ENCODE measurements around the gene SLBP.

Gene SLBP

DNA sequence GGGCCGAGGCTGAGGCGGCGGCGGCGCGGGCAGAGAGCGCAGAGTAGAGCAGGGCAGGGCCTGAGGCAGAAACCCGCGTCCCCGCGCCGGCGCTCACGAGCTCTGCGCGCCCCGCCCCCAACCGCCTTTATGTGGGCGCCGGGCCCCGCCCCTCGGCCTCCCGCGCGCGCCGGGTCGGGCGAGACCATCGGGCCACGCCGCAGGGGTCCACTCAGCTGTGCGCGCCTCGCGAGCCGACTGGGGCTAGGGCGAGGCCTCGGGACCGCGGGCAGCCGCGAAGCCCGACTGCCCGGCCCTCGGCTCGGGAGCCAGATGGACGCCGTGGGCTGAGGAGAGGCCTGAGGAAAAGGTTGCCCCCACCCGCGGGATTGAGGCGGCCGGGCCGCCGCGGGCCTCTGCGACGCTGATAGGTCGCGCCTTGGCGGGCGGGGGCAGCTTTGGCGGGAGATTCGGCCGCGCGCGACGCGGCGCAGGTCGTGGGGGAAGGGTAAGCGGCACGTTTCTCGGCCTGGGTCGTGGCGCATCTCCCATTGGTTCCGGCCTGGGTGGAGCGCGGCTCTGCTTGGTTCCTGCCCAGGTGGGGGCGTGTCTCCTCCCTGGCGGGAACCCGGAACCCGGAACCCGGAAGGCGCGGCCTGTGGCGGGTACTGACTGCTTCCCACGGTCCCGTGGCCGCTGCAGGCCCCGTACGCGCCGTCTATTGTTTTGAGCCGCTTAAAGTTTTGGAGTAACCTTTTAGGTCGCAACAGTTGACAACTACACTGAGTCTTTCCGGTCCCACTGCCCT lies at the start of gene SLBP:
SLBP (minus strand) TSS at position 104 of the 787 bp plus-strand sequence. CDS start 131 bp downstream, outside the sequence.
- ATAC-seq (replicated peaks) (peak; percentile 88 to 91), DNase-seq (peak; percentile 99)
- Mint-ChIP-seq H3K27me3 (no peaks in the 10 kb centered on the region), H3K27ac (peak within 1 kb of the TSS; percentile 98), H3K36me3 (peaks cover 31 to 46% of the 10 kb centered on the region in 2 donors), H3K4me1 (peaks cover 38 to 65% of the 10 kb centered on the region in 2 donors), H3K4me3 (peak within 1 kb of the TSS; percentile 93 to 98), H3K9me3 (no peaks in the 10 kb centered on the region)

DNA sequence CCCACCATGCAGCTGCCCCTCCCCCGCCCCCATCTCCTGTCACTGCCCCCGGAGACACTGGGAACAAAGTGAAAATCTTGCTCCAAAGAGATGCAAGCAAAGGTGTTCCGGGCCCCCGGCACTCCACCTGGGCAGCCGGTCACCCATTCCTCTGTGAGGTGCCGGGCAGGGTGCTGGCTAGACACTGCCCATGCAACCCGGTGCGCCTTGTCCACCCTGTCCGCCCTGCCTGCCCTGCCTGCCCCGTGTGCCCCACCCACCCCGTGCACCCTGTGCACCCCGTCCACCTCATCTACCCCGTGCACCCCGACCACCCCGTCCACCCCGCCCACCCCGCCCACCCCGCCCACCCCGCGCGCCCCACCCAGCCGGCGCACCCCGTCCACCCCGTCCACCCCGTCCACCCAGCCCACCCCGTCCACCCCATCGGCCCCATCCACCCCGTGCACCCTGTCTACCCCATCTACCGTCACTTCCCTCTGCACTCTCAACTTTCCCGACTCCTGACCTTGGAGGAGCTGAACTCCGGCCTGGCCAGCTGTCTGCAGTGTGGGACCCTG lies 49.1 kb upstream of the SLBP start:
- no peaks in the 10 kb centered on the region for H3K9me3 Mint-ChIP-seq
- H3K27me3 Mint-ChIP-seq = peaks cover 22 to 40% of the 10 kb centered on the region in 2 donors
- peaks cover 6 to 23% of the 10 kb centered on the region in 2 donors for H3K4me1 Mint-ChIP-seq
- ATAC-seq (replicated peaks) (no peak), DNase-seq (no peak)
- H3K27ac Mint-ChIP-seq = no peak overlapping the region
- H3K36me3 Mint-ChIP-seq = no peaks in the 10 kb centered on the region
- no peak overlapping the region for H3K4me3 Mint-ChIP-seq

- peaks cover 6 to 18% of the 10 kb centered on the region in 2 donors for H3K4me1 Mint-ChIP-seq
- no peak for DNase-seq
- ATAC-seq (replicated peaks) = no peak
- peaks cover 20 to 36% of the 10 kb centered on the region in 2 donors for H3K27me3 Mint-ChIP-seq
- H3K4me3 Mint-ChIP-seq = no peak overlapping the region
- no peaks in the 10 kb centered on the region for H3K36me3 Mint-ChIP-seq
- no peaks in the 10 kb centered on the region for H3K9me3 Mint-ChIP-seq
- H3K27ac Mint-ChIP-seq = no peak overlapping the region
Measured at GRCh38 chr4:1760521-1761071, 48.5 kb upstream of the SLBP start.

GRCh38 chr4:1759818-1760223 lies 47.7 kb upstream of the SLBP start:
- ATAC-seq (replicated peaks) (no peak), DNase-seq (no peak)
- H3K27ac Mint-ChIP-seq = no peak overlapping the region

GRCh38 chr4:1759170-1759817 lies 47.2 kb upstream of the SLBP start:
- Mint-ChIP-seq H3K4me3 (no peak overlapping the region), H3K27ac (no peak overlapping the region), H3K9me3 (no peaks in the 10 kb centered on the region), H3K36me3 (no peaks in the 10 kb centered on the region), H3K27me3 (peaks cover 11 to 23% of the 10 kb centered on the region in 2 donors), H3K4me1 (peaks cover 4 to 11% of the 10 kb centered on the region in 2 donors)
- DNase-seq (no peak), ATAC-seq (replicated peaks) (no peak)

More at GRCh38 chr4:1759818-1760223, 47.7 kb upstream of the SLBP start:
- H3K9me3 Mint-ChIP-seq = no peaks in the 10 kb centered on the region
- H3K4me3 Mint-ChIP-seq = no peak overlapping the region
- H3K4me1 Mint-ChIP-seq = peaks cover 4 to 11% of the 10 kb centered on the region in 2 donors
- H3K36me3 Mint-ChIP-seq = no peaks in the 10 kb centered on the region
- H3K27me3 Mint-ChIP-seq = peaks cover 12 to 28% of the 10 kb centered on the region in 2 donors

- no peak overlapping the region for H3K27ac Mint-ChIP-seq
- no peaks in the 10 kb centered on the region for H3K9me3 Mint-ChIP-seq
- ATAC-seq (replicated peaks) = no peak
Measured at GRCh38 chr4:1758306-1759121, 46.4 kb upstream of the SLBP start.

DNA sequence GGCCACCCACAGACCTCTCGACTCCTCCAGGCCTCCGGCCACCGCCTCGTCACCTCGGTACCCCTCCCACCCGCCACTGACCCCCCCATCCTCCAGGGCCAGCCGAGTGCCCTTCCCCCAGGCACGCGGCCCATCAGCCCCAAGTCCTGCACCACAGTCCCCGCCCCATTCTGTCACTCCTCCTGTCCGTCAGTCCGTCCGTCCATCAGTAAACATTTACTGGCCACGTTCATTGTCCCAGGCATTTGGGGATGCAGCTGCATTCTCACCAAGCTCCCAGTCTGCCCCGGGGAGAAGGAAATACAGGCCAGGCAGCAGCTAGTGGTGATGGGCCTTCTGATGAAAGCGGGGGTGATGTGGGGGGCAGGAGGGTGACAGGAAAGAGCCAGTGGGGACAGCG lies 45.7 kb upstream of the SLBP start:
- Mint-ChIP-seq H3K36me3 (no peaks in the 10 kb centered on the region), H3K27ac (no peak overlapping the region), H3K27me3 (peaks cover 4 to 15% of the 10 kb centered on the region in 2 donors), H3K4me3 (no peak overlapping the region), H3K9me3 (no peaks in the 10 kb centered on the region), H3K4me1 (peaks cover 4 to 10% of the 10 kb centered on the region in 2 donors)
- no peak for DNase-seq
- ATAC-seq (replicated peaks) = no peak

More at GRCh38 chr4:1758306-1759121, 46.4 kb upstream of the SLBP start:
- H3K4me1 Mint-ChIP-seq = peaks cover 2 to 5% of the 10 kb centered on the region in 2 donors
- peaks cover 7 to 15% of the 10 kb centered on the region in 2 donors for H3K27me3 Mint-ChIP-seq
- no peaks in the 10 kb centered on the region for H3K36me3 Mint-ChIP-seq
- DNase-seq = no peak
- H3K4me3 Mint-ChIP-seq = no peak overlapping the region

- peaks cover 0 to 9% of the 10 kb centered on the region in 2 donors for H3K27me3 Mint-ChIP-seq
- H3K9me3 Mint-ChIP-seq = no peaks in the 10 kb centered on the region
- no peak overlapping the region for H3K27ac Mint-ChIP-seq
- ATAC-seq (replicated peaks) (no peak), DNase-seq (no peak)
- H3K4me1 Mint-ChIP-seq = peaks cover 6 to 12% of the 10 kb centered on the region in 2 donors
- H3K36me3 Mint-ChIP-seq = no peaks in the 10 kb centered on the region
- no peak overlapping the region for H3K4me3 Mint-ChIP-seq
Measured at GRCh38 chr4:1756893-1757779, 45.0 kb upstream of the SLBP start.

DNA sequence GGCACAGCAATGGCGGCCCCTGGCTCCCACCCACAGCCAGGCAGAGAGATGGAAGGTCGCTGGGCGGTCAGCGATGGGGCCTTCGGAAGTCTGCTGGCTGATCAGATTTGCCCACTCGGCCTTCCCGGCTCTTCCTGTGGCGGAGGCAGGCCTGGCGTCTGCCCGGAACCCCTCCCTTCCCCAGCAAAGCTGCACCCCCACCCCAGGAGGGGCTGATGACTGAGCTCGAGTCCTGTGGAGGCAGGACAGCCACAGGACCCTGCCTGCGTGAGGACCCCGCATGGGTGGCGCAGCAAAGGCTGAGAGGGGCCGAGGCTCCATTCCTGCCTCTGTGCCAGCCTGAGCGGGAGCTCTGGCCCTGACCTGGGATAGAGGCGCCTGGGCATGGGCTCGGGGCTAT lies 44.0 kb upstream of the SLBP start:
- DNase-seq = no peak
- H3K4me3 Mint-ChIP-seq = no peak overlapping the region
- H3K27ac Mint-ChIP-seq = no peak overlapping the region
- H3K36me3 Mint-ChIP-seq = no peaks in the 10 kb centered on the region
- ATAC-seq (replicated peaks) = no peak
- H3K4me1 Mint-ChIP-seq = peaks cover 6 to 13% of the 10 kb centered on the region in 2 donors
- no peaks in the 10 kb centered on the region for H3K9me3 Mint-ChIP-seq
- no peaks in the 10 kb centered on the region for H3K27me3 Mint-ChIP-seq

- no peak overlapping the region for H3K27ac Mint-ChIP-seq
- ATAC-seq (replicated peaks) = no peak
- peaks cover 10 to 13% of the 10 kb centered on the region in 2 donors for H3K4me1 Mint-ChIP-seq
- no peak for DNase-seq
- no peaks in the 10 kb centered on the region for H3K9me3 Mint-ChIP-seq
- no peaks in the 10 kb centered on the region for H3K27me3 Mint-ChIP-seq
- H3K4me3 Mint-ChIP-seq = no peak overlapping the region
- no peaks in the 10 kb centered on the region for H3K36me3 Mint-ChIP-seq
Measured at GRCh38 chr4:1755297-1755696, 43.2 kb upstream of the SLBP start.

DNA sequence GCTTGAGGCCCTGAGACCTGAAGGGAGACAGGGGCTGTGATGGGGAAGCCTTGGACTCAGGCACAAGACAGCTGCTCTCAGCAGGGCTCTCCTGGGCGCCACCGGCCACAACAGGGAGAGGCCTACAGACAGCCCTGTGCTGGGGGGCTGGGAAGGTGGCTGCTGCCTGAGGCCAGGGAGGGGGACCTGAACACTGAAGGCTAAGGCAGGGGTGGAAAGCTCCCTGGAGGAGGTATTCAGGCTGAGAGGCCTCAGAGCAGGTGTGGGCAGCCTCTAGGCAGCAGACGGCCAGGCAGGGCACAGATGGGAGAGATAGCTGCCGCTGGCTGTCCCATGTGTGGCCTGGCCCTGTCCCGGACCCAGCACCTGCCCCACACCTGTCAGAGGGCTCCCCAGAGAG lies 42.2 kb upstream of the SLBP start:
- H3K36me3 Mint-ChIP-seq = no peaks in the 10 kb centered on the region
- H3K27ac Mint-ChIP-seq = no peak overlapping the region
- ATAC-seq (replicated peaks) (no peak), DNase-seq (no peak)
- no peaks in the 10 kb centered on the region for H3K9me3 Mint-ChIP-seq
- no peak overlapping the region for H3K4me3 Mint-ChIP-seq
- H3K4me1 Mint-ChIP-seq = peaks cover 8 to 13% of the 10 kb centered on the region in 2 donors
- H3K27me3 Mint-ChIP-seq = no peaks in the 10 kb centered on the region

GRCh38 chr4:1753697-1754311 lies 41.7 kb upstream of the SLBP start:
- DNase-seq (no peak), ATAC-seq (replicated peaks) (no peak)
- H3K27me3 Mint-ChIP-seq = no peaks in the 10 kb centered on the region
- no peak overlapping the region for H3K4me3 Mint-ChIP-seq
- H3K4me1 Mint-ChIP-seq = peaks cover 8 to 13% of the 10 kb centered on the region in 2 donors
- H3K9me3 Mint-ChIP-seq = no peaks in the 10 kb centered on the region
- no peaks in the 10 kb centered on the region for H3K36me3 Mint-ChIP-seq
- no peak overlapping the region for H3K27ac Mint-ChIP-seq

DNA sequence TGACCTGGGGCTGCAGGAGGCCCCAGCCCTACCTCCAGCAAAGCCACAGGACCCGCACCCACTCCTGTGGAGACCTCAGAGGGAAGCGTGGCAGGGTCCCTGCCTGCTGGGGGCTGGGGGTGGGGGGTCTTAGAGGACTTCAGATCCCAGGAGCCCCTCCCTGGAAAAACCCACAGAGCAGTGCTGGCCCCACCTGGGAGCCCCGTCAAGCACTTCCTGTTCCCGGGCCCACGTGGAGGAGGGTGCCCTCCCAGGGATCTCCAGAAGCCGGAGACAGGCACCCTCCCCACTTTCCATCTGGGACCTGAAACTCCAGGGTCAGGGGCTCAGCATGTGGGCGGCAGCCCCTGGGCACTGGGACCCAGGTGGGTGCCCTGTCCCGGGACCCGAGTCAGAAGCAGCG lies 41.2 kb upstream of the SLBP start:
- H3K36me3 Mint-ChIP-seq = no peaks in the 10 kb centered on the region

More for the DNA sequence above, 41.2 kb upstream of the SLBP start:
- H3K4me3 Mint-ChIP-seq = peak overlapping the region in 1 of 2 donors; percentile 46
- ATAC-seq (replicated peaks) (no peak), DNase-seq (no peak)
- peaks cover 8 to 17% of the 10 kb centered on the region in 2 donors for H3K4me1 Mint-ChIP-seq
- H3K9me3 Mint-ChIP-seq = no peaks in the 10 kb centered on the region
- peaks cover 0 to 4% of the 10 kb centered on the region in 2 donors for H3K27me3 Mint-ChIP-seq
- no peak overlapping the region for H3K27ac Mint-ChIP-seq
